ENCODE measurements around the gene DDX17. TPM values are rescaled to one million over a fixed set of nuclear protein-coding genes. Genes with fewer than 3 reads are reported as not detected.
"Not testable (repeated sequence)": the region's sequence is repeated elsewhere in the genome, so short reads cannot be mapped to it uniquely, and the experiment has no call there.

The DDX17 gene
- total RNA-seq, 1 donor from 2014 or later: 364 TPM

DNA sequence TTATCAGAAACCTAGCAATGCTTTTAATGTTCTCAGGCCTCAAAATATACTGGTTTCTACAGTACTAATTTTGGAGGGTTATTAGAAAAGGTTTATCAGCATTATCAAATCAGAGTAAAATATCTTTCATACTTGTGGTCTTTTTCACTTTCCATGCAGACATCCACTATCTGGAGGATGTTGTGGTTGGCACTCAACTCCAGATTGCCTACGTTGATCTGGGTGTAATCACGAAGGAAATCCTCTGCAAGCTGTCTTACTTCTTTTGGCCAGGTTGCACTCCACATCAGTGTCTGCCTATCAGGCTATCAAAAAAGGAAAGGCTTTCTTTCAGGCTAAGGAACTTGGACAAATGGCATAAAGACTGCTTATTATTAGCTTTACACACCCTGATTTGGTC, 11.6 kb downstream of the DDX17 start:
- no peak for DNase-seq (ENCODE audit: extremely low read depth, low read depth, low spot score)

DNA sequence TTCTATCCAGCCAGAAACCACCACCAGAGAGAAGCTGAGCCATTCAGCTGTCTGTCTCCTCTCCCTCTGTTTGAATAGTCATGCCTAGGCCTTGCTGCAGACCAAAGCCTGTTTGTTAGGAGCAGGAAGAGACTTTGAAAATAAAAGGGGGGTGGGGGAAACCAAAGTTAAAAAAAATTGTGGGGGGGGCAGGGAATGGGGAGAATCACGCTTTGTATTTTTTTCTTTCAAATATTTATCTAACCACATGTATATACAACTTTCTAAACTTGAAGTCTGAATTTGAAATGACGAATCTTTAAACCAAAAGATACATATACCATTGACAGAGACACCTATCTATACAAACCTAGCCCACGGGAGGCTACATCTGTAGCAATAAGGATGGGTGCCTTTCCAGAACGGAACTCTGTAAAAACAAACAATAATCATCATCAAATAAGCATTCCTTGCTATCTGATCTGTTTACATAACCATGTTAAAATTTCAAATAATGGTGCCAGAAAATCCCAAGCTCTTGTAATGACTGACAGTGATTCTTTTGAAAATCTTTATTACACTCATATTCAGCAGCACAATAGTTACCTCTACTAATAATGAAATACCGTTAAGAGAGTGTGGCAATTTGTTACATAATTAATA, 14.3 kb downstream of the DDX17 start:
- no peak for DNase-seq (ENCODE audit: extremely low read depth, low read depth, low spot score)

- no peak for DNase-seq (ENCODE audit: extremely low read depth, low read depth, low spot score)
Observed at GRCh38 chr22:38490915-38491314, 15.2 kb downstream of the DDX17 start.

GRCh38 chr22:38490475-38490874, 15.6 kb downstream of the DDX17 start:
- DNase-seq (ENCODE audit: extremely low read depth, low read depth, low spot score): no peak

DNA sequence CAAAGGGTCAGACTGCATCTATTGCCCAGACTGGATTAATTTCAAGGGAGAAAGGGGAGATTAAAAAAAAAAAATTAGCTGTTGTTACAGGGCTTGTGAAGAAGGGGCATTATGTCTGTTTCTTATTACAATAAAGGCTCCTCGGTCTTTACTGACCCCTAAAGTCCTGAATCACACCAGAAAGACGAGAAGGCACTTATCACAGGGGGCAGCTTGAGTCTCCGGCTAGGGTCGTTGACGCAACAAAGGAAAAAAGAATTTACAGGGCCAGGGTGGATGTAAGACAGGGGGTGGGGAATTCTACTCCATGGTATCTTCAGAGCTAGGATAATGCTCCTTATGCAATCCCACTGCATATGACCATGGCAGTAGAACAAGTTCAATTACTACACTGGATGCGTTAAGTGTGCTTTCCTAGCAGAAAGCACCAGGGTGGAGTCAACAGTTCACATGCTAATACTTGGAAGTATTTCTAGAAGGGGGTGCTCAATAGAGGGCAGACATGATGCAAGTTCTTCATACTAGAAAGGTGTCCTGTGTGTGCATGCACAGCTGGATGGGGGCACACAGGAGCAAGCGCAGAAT, 16.5 kb downstream of the DDX17 start:
- DNase-seq (ENCODE audit: extremely low read depth, low read depth, low spot score): no peak

- DNase-seq (ENCODE audit: extremely low read depth, low read depth, low spot score): no peak
Observed at GRCh38 chr22:38489142-38489541, 17.0 kb downstream of the DDX17 start.

- no peak for DNase-seq (ENCODE audit: extremely low read depth, low read depth, low spot score)
Observed at GRCh38 chr22:38487946-38488345, 18.2 kb downstream of the DDX17 start.

DNA sequence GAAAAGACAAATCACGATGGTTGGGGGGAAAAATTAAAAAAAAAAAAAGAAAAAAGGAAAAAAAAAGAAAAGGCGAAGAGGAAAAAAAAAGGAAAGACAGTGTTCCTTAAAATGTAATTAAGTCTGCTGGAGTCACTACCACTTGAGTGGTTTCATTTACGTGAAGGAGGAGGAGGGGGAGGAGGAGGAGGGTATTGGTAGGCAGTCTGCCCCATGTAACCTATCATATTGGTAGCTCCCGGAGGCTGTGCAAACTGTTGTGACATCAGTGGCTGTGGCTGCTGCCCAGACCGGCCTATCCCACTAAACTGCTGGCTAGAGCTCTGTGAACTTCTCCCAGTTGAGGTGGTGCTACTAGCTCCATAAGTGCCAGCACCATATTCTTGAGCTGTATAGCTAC, 20.3 kb downstream of the DDX17 start:
- DNase-seq (ENCODE audit: extremely low read depth, low read depth, low spot score): no peak

DNA sequence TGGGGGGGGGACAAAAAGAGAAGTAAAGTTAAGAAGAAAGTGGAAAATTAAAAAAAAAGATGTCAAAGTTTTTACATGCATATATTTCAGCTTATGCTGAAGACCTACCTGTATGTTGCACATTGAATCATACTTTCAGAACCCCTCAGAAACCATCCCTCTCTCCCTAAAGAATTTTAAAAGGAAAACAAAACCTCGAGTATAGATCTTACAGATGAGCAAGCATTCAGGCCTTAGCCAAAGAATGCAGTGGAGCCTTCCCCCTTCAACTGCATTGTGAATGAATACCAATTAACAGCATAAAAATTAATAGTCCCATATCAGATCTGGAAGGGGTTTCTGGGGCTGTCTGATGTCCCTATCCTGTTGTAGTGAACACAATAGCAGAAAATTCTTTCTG, 21.9 kb downstream of the DDX17 start:
- DNase-seq (ENCODE audit: extremely low read depth, low read depth, low spot score): no peak

GRCh38 chr22:38482662-38483308, 23.3 kb downstream of the DDX17 start:
- no peak for DNase-seq (ENCODE audit: extremely low read depth, low read depth, low spot score)

DNA sequence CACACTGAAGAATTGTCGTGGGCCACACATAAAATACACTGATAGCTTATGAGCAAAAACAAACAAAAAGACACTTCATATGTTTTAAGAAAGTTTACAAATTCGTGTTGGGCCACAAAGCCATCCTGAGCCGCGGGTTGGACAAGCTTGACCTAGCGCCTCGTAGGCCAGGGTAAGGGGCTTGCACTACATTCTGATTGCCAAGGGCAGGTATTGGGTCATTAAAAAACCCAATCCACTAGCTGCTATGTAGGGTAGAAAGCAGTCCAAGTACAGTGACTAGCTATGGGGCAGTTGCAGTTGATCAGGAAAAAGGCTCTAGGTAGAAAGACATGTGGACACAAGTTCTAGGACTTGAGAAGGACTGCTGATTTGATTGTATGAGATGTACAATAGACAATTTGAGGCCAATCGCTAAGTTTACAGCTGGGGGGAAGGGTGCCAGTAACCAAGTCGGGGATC, 24.2 kb downstream of the DDX17 start:
- no peak for DNase-seq (ENCODE audit: extremely low read depth, low read depth, low spot score)

GRCh38 chr22:38481162-38481870, 24.8 kb downstream of the DDX17 start:
- DNase-seq (ENCODE audit: extremely low read depth, low read depth, low spot score): no peak

DNA sequence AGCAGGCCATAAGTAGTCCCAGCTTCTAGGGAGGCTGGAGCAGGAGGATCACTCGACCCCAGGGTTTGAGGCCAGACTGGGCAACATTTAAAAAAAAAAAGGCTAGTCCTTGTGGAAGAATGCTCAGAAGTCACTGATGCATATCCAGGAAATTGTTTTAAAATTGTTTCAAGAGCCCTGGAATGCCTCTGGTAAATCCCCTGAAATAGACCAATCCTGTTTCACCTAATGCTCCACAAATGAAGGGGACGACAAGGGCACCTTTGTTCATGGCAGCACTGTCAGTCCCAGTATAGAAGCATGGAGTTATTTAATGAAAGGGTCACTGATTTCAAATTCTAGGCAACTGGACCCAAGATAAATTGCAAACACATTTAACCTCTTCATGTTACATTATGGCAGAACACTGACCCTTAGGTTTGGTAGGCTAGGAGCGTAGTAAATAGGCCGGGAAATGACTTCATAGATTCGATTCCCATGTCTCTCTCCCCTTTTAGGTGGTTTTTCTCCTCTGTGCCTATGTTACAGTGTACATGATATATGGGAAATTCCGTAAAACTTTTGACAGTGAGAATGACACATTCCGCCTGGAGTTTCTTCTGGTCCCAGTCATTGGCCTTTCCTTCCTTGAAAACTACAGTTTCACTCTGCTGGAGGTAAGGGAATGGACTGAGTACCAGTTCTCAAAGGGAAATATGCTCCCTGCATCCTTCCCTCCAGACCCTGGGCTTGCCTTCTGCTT, 26.8 kb downstream of the DDX17 start:
- DNase-seq (ENCODE audit: extremely low read depth, low read depth, low spot score): no peak

GRCh38 chr22:38477585-38477984, 28.5 kb downstream of the DDX17 start:
- DNase-seq (ENCODE audit: extremely low read depth, low read depth, low spot score): no peak

GRCh38 chr22:38474003-38474607, 32.0 kb downstream of the DDX17 start:
- no peak for DNase-seq (ENCODE audit: extremely low read depth, low read depth, low spot score)

DNA sequence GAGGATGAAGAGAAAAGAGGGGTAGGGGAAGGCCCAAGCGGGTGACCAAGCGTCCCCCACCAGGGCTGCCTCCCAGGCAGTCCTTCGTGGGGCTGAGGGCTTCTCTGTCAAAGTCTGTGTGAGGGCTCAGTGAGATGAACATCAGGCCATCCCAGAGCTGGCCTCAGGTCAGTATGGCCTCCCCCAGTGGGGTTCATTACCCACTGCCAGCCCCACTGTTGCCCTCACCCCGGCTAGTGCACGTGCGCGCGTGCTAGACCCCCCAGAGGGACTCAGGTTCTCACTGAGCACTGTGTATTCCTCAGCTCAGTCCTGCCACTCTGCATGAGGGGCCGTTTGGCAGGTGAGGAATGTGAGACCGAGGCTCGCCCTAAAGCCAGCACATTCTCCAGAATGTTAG, 34.9 kb downstream of the DDX17 start:
- no peak for DNase-seq (ENCODE audit: extremely low read depth, low read depth, low spot score)

GRCh38 chr22:38470179-38470578, 35.9 kb downstream of the DDX17 start:
- not testable (repeated sequence) for DNase-seq (ENCODE audit: extremely low read depth, low read depth, low spot score)

- DNase-seq (ENCODE audit: extremely low read depth, low read depth, low spot score): no peak
Observed at GRCh38 chr22:38469306-38469781, 36.8 kb downstream of the DDX17 start.

DNA sequence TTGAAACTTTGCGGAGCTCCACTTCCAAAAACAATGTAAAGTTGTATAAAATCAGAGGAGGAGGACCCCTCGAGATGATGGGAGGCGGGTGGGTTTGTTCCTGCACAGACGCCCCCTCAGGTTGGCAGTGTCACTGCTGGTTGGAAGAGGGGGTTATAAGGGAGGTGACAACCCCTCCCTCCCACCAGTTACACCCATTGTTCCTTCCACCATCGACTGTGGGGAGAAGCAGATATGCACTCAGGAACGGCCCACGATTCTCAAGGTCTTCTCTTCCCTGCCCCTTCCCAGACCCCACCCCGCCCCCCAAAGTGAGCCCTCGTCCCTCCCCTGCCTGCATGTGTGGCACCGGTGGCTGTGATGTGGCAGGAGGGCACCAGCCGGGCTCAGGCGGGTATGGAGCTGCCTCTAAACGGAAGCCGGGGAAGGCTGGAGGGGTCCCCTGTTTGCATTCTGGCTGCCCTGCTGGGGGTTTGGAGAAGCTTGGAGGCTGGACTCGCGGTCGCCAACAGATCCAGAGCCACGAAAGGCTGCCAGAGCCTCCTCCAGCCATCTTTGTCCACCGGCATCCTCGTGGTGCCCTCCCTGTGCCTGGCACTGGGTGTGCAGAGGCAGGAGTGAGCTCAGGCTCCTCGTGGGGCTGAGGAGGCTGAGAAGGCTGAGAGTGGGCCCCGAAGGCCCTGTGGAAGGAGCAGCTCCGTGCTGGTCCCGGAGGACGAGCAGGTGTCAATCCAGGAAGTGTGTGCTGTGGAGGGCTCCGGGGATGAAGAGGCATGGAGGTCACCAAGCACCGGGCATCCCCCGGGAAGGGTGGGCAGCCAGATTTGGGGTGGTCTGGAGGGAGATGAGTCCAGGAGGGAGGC, 37.4 kb downstream of the DDX17 start:
- DNase-seq (ENCODE audit: extremely low read depth, low read depth, low spot score): no peak

Data from glomerular endothelial cell (primary cell).